ENCODE measurements around the gene CACNA1F. TPM values are rescaled to one million over a fixed set of nuclear protein-coding genes. Genes with fewer than 3 reads are reported as not detected.

The CACNA1F gene
- total and polyA plus RNA-seq, 9 of the 15 experiments (the other 6 are each of a cell fraction or from before 2014, with no cell fraction given), result under 0.01 to 0.41 (median 0.03) TPM; not detected in 3

- no TSS peak for BruUV-seq (replicated peaks)
- Histone ChIP-seq H3K79me2 (ENCODE audit: control insufficient read depth, insufficient read depth, low read length) (peaks cover 18% of the 10 kb centered on the region; the same call in 2 of the 3 replicates), H4K20me1 (replicated peaks; ENCODE audit: control insufficient read depth, insufficient read depth, low read length) (no peaks in the 10 kb centered on the region), H3K27ac (ENCODE audit: extremely low read depth, low read depth, low read length) (peak overlapping the region; percentile 63), H3K36me3 (ENCODE audit: control insufficient read depth, insufficient read depth, low read length) (no peaks in the 10 kb centered on the region), H3K27me3 (ENCODE audit: control insufficient read depth in 2 of 2, insufficient read depth in 2 of 2, low read length in 2 of 2) (no peaks in the 10 kb centered on the region), H3K9me1 (ENCODE audit: control insufficient read depth, insufficient read depth, low read length) (no peaks in the 10 kb centered on the region), H3K9ac (ENCODE audit: insufficient read depth in 1 of 2, low read depth in 2 of 2, low read length in 2 of 2) (peak overlapping the region; percentile 23 to 84; a peak in 3 of 4 replicates), H3K4me2 (ENCODE audit: insufficient read depth, low read length) (peak overlapping the region; percentile 55), H3K4me3 (no peak overlapping the region), H3K9me3 (replicated peaks; ENCODE audit: control insufficient read depth, insufficient read depth, low read depth, low read length) (no peaks in the 10 kb centered on the region), H3K4me1 (replicated peaks in 1 of 2; ENCODE audit: control insufficient read depth in 2 of 2, insufficient read depth in 2 of 2, low read length in 2 of 2) (peaks cover 27 to 38% of the 10 kb centered on the region in 2 experiments; a peak in 4 of 5 replicates), H2AFZ (ENCODE audit: low read depth, low read length) (peak overlapping the region; percentile 76)
- ATAC-seq, result no peak
- in situ Hi-C loops (cut with MboI) (no loop called here), intact Hi-C loops (cut with micrococcal nuclease) (loop anchor here (5.0 kb wide), 1 partner anchor 46 kb away; no protein-coding TSS in a partner anchor)
- DNase-seq (ENCODE audit: extremely low read depth in 1 of 4, low spot score in 3 of 4), result peak in 2 of 4 experiments; percentile 45 to 69
- ChIA-PET CTCF (ENCODE audit: low intra/inter-chr PET ratio) (no interaction called here), POLR2A (interaction anchor here (0.7 to 1.0 kb wide), 4 partner anchors 9 to 399 kb away, joined by 3 read pairs; partner anchors contain the start of gene PLP2)
- WGBS (ENCODE audit: insufficient coverage, low coverage, missing lambda C conversion rate), result 12% methylated on average over 3 of the region's 10 CpGs
- peak; percentile 81 for FAIRE-seq
- peak; percentile 49 for TF ChIP-seq CTCFL (IDR thresholded peaks at IDR 0.05; ENCODE audit: borderline replicate concordance, insufficient read depth, low read depth, low read length, poor library complexity, severe bottlenecking)
- 0 out of 2 replicates have a peak, but pooled peaks have one; percentile 21 for TF ChIP-seq MAFG (tag; conservative IDR thresholded peaks at IDR 0.05)
- peak; percentile 57 to 80 (median 64) for TF ChIP-seq CTCF (IDR thresholded peaks at IDR 0.05 in 2 of 3, conservative IDR thresholded peaks at IDR 0.05 in 1 of 3; ENCODE audit: insufficient read depth in 2 of 3, low read depth in 1 of 3, low read length in 3 of 3)
- no peak for TF ChIP-seq GTF2E2 (tag; IDR thresholded peaks at IDR 0.05)
- TF ChIP-seq YY1 (IDR thresholded peaks at IDR 0.05; ENCODE audit: borderline replicate concordance in 1 of 3, control insufficient read depth in 1 of 3, extremely low read depth in 1 of 3, insufficient read depth in 3 of 3, insufficient read length in 1 of 3, insufficient replicate concordance in 2 of 3, low read depth in 1 of 3, low read length in 2 of 3), result peak in 1 of 3 experiments; percentile 6
- no peak for TF ChIP-seq ARHGAP35 (IDR thresholded peaks at IDR 0.05; ENCODE audit: partially characterized antibody)
These were observed 40.3 kb downstream of the CACNA1F start for GRCh38 chrX:49192722-49193328.
